Gastrocnemius medialis (tissue), 4 donors: Measurements from ENCODE around the gene CLMP. TPM values are rescaled to one million over a fixed set of nuclear protein-coding genes. Genes with fewer than 3 reads are reported as not detected.

Experiments
- ATAC-seq, 2 donors: fragments of 150-250 bp; one replicate each; pipeline ENCODE4 v1.9.1; 2016
- DNase-seq, 2 donors: peaks; one replicate each; pipeline ENCODE4 v3.0.0-alpha.2; 2019
- H3K27ac ChIP-seq, 4 donors: fragments of 200-600 bp; sonication (generic); 1 replicate in 1 of 4; 2 replicates in 3 of 4; pipeline ENCODE4 v1.5.1; 2016 to 2018; ENCODE audit warnings: mild to moderate bottlenecking in 2 of 4, moderate library complexity in 1 of 4
- H3K27me3 ChIP-seq, 3 donors: fragments of 200-600 bp; sonication (generic) in 2 of 3; 1 replicate in 1 of 3; 2 replicates in 2 of 3; pipeline versions ENCODE4 v1.5.1 to v1.6.0; 2016 to 2019; ENCODE audit warnings: mild to moderate bottlenecking in 1 of 3, moderate library complexity in 1 of 3
- H3K36me3 ChIP-seq, 2 donors: fragments of 200-600 bp; sonication (generic) in 1 of 2; one replicate each; pipeline ENCODE4 v1.5.1; 2017 to 2018
- H3K4me1 ChIP-seq, 2 donors: fragments of 200-600 bp; sonication (generic) in 1 of 2; one replicate each; pipeline ENCODE4 v1.5.1; 2016 to 2017; ENCODE audit warnings: mild to moderate bottlenecking in 2 of 2
- H3K4me3 ChIP-seq, 4 donors: fragments of 200-600 bp; sonication (generic) in 3 of 4; 1 replicate in 1 of 4; 2 replicates in 3 of 4; pipeline ENCODE4 v1.5.1; 2016 to 2019; ENCODE audit warnings: mild to moderate bottlenecking in 2 of 4
- H3K9me3 ChIP-seq, 3 donors: fragments of 200-600 bp; sonication (generic) in 2 of 3; 1 replicate in 1 of 3; 2 replicates in 2 of 3; pipeline ENCODE4 v1.5.1; 2016 to 2019
- CTCF ChIP-seq, 5 experiments: fragments of 450-650 bp in 3 of 5; fragments of 200-600 bp in 2 of 5; sonication (generic) in 2 of 5; IDR thresholded peaks in 4 of 5; conservative IDR thresholded peaks in 1 of 5; 1 replicate in 4 of 5; 2 replicates in 1 of 5; pipeline ENCODE4 v1.5.1; 2016 to 2019; ENCODE audit warnings: antibody characterized with exemption in 5 of 5, mild to moderate bottlenecking in 3 of 5, moderate library complexity in 3 of 5
- POLR2A ChIP-seq, 2 donors: fragments of 450-650 bp; IDR thresholded peaks; one replicate each; pipeline ENCODE4 v1.6.1; 2017; ENCODE audit warnings: antibody characterized with exemption in 2 of 2, mild to moderate bottlenecking in 2 of 2, moderate library complexity in 2 of 2
- in situ Hi-C, 4 donors: fragments of 200-750 bp; cut with MboI; loops; one replicate each; pipeline versions ENCODE4 v1.15.0 to v1.8.0; 2017; ENCODE audit warnings: low sequenced_read_pairs in 4 of 4
- intact Hi-C: fragments of 100-400 bp; cut with DNase I; formaldehyde crosslinking; loops from one replicate; pipeline ENCODE4 v1.15.1; 2023; ENCODE audit warnings: low total_unique reads
- total RNA-seq, 4 donors: library from RNA; depleted of rRNA; stranded (reverse); fragments of >200 nt; gene quantifications; one replicate each; pipeline versions ENCODE4 v1.1.0 to v1.2.3, GENCODE V29; 2016

The CLMP gene
- total RNA-seq, 4 donors from 2014 or later = 2.3 to 12.5 (median 4.4) TPM

- Histone ChIP-seq H3K4me1 (no peaks in the 10 kb centered on the region), H3K27me3 (no peaks in the 10 kb centered on the region), H3K9me3 (no peaks in the 10 kb centered on the region), H3K27ac (no peak overlapping the region), H3K4me3 (no peak overlapping the region), H3K36me3 (no peaks in the 10 kb centered on the region)
- TF ChIP-seq CTCF (IDR thresholded peaks at IDR 0.05 in 4 of 5, conservative IDR thresholded peaks at IDR 0.05 in 1 of 5) (no peak), POLR2A (IDR thresholded peaks at IDR 0.05) (no peak)
- in situ Hi-C loops (no loop called here), intact Hi-C loops (no loop called here)
- DNase-seq (peak; percentile 41 to 58), ATAC-seq (peak; percentile 62 to 72)
Observed at GRCh38 chr11:123238297-123238696, 43.2 kb upstream of the CLMP start.

- H3K4me1 ChIP-seq = no peaks in the 10 kb centered on the region
- intact Hi-C loops (no loop called here), in situ Hi-C loops (no loop called here)
- no peak overlapping the region for H3K27ac ChIP-seq
- no peaks in the 10 kb centered on the region for H3K27me3 ChIP-seq
- ATAC-seq = no peak
- H3K36me3 ChIP-seq = no peaks in the 10 kb centered on the region
- no peak for DNase-seq
- H3K4me3 ChIP-seq = no peak overlapping the region
- no peaks in the 10 kb centered on the region for H3K9me3 ChIP-seq
- TF ChIP-seq POLR2A (IDR thresholded peaks at IDR 0.05) (no peak), CTCF (IDR thresholded peaks at IDR 0.05 in 4 of 5, conservative IDR thresholded peaks at IDR 0.05 in 1 of 5) (no peak)
Observed at GRCh38 chr11:123236879-123237278, 41.8 kb upstream of the CLMP start.

- no peaks in the 10 kb centered on the region for H3K4me1 ChIP-seq
- no peak for ATAC-seq
- no peaks in the 10 kb centered on the region for H3K36me3 ChIP-seq
- H3K27me3 ChIP-seq = no peaks in the 10 kb centered on the region
- DNase-seq = no peak
- in situ Hi-C loops (no loop called here), intact Hi-C loops (no loop called here)
- no peak overlapping the region for H3K4me3 ChIP-seq
- no peak overlapping the region for H3K27ac ChIP-seq
- TF ChIP-seq POLR2A (IDR thresholded peaks at IDR 0.05) (no peak), CTCF (IDR thresholded peaks at IDR 0.05 in 4 of 5, conservative IDR thresholded peaks at IDR 0.05 in 1 of 5) (no peak)
- H3K9me3 ChIP-seq = no peaks in the 10 kb centered on the region
Observed at GRCh38 chr11:123235656-123236261, 40.7 kb upstream of the CLMP start.

DNA sequence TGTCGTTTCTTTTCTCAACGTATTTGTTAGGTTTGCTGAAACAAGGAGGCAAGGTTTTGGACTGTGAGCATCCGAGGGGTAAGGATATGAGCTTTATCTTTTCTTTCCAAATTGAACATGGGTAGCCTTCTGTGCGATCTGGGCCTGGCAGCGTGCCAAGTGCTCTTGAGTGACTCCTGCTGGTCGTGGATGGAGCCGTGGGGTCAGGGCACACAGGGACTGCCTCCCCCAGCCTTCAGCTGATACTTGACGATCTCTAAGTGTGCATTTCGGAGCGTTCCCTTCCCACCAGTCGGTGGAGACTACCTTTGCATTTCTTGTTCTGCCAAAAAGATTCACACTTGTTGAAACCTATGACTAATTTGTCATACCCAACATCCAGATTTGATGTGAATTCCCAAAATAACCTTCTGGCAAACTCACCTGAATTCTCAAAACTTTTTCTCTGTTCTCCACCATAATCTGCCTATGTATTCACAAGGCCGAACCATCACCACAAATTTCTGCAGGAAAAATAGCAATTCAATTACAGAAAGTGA lies 40.1 kb upstream of the CLMP start:
- H3K4me3 ChIP-seq = no peak overlapping the region
- peak in 3 of 5 experiments; percentile 20 to 40 (median 26) for TF ChIP-seq CTCF (IDR thresholded peaks at IDR 0.05 in 4 of 5, conservative IDR thresholded peaks at IDR 0.05 in 1 of 5)
- TF ChIP-seq POLR2A (IDR thresholded peaks at IDR 0.05) = no peak
- no peaks in the 10 kb centered on the region for H3K36me3 ChIP-seq
- no peaks in the 10 kb centered on the region for H3K27me3 ChIP-seq
- H3K9me3 ChIP-seq = no peaks in the 10 kb centered on the region
- DNase-seq (peak in 1 of 2 donors; percentile 22), ATAC-seq (no peak)
- intact Hi-C loops (no loop called here), in situ Hi-C loops (no loop called here)
- H3K4me1 ChIP-seq = no peaks in the 10 kb centered on the region
- no peak overlapping the region for H3K27ac ChIP-seq

GRCh38 chr11:123233975-123234334 lies 38.9 kb upstream of the CLMP start:
- H3K4me1 ChIP-seq = no peaks in the 10 kb centered on the region
- DNase-seq (no peak), ATAC-seq (no peak)
- H3K4me3 ChIP-seq = no peak overlapping the region
- no peaks in the 10 kb centered on the region for H3K27me3 ChIP-seq
- in situ Hi-C loops (no loop called here), intact Hi-C loops (no loop called here)
- no peak for TF ChIP-seq CTCF (IDR thresholded peaks at IDR 0.05 in 4 of 5, conservative IDR thresholded peaks at IDR 0.05 in 1 of 5)
- no peak for TF ChIP-seq POLR2A (IDR thresholded peaks at IDR 0.05)
- H3K9me3 ChIP-seq = no peaks in the 10 kb centered on the region
- H3K27ac ChIP-seq = no peak overlapping the region
- H3K36me3 ChIP-seq = no peaks in the 10 kb centered on the region
